Adrenal gland (tissue), 12 donors: ENCODE data around the gene DYSF. TPM values are rescaled to one million over a fixed set of nuclear protein-coding genes. Genes with fewer than 3 reads are reported as not detected.
A peak's percentile ranks its signal among the peaks of the same experiment; 100 is the strongest.

Experiments
- DNase-seq, 7 donors: peaks; one replicate each; pipeline ENCODE4 v3.0.0-alpha.2; 2019 to 2020
- H3K27ac ChIP-seq, 5 donors: fragments of 200-600 bp; sonication (generic) in 4 of 5; 1 replicate in 3 of 5; 2 replicates in 2 of 5; pipeline versions ENCODE4 v1.5.1 to v1.8.0; 2016 to 2020; ENCODE audit warnings: mild to moderate bottlenecking in 1 of 5
- H3K27me3 ChIP-seq: fragments of 200-600 bp; 2 replicates; pipeline ENCODE4 v1.8.0; 2021
- H3K36me3 ChIP-seq, 2 donors: fragments of 200-600 bp; replicated peaks in 1 of 2; 1 replicate in 1 of 2; 2 replicates in 1 of 2; pipeline versions ENCODE4 v1.5.1 to v1.8.0; 2018 to 2022
- H3K4me1 ChIP-seq, 2 donors: fragments of 200-600 bp; replicated peaks in 1 of 2; 1 replicate in 1 of 2; 2 replicates in 1 of 2; pipeline versions ENCODE4 v1.5.1 to v1.8.0; 2018 to 2021
- H3K4me3 ChIP-seq, 4 donors: fragments of 200-600 bp; sonication (generic) in 3 of 4; one replicate each; pipeline ENCODE4 v1.5.1; 2016 to 2018
- H3K9me3 ChIP-seq, 3 donors: fragments of 200-600 bp; sonication (generic) in 1 of 3; replicated peaks in 1 of 3; 1 replicate in 2 of 3; 2 replicates in 1 of 3; pipeline versions ENCODE4 v1.5.1 to v1.8.0; 2016 to 2021
- POLR2A ChIP-seq, 2 donors: fragments of 450-650 bp; IDR thresholded peaks; one replicate each; pipeline ENCODE4 v1.6.1; 2017; ENCODE audit warnings: antibody characterized with exemption in 2 of 2, mild to moderate bottlenecking in 2 of 2, moderate library complexity in 1 of 2
- WGBS, 4 donors: extraction: QIAGEN DNeasy Blood & Tissue Kit in 2 of 4; methylation state at CpG; one replicate each; pipeline versions ENCODE4 v1.1.5 to v1.1.7; 2013 to 2017; 5-methylcytosine and 5-hydroxymethylcytosine counted together
- intact Hi-C, 2 donors: fragments of 100-400 bp; cut with DNase I; formaldehyde crosslinking; loops; one replicate each; pipeline versions ENCODE4 v1.14.1 to v1.15.0; 2022 to 2023
- polyA plus RNA-seq, 3 donors: library from polyadenylated mRNA; stranded (reverse); fragments of 200-250 nt in 2 of 3; fragments of 350-450 nt in 1 of 3; fragmentation: Illumina TruSeq in 1 of 3; extraction: RNeasy Lipid Tissue Mini Kit (QIAGEN cat#74804) in 1 of 3; gene quantifications; one replicate each; pipeline ENCODE4 v1.2.3, GENCODE V29; 2013 to 2014
- total RNA-seq, 9 donors: library from RNA; depleted of rRNA in 4 of 9; stranded (reverse); fragments of >200 nt in 4 of 9; fragments of 120-200 nt in 1 of 9; fragmentation: NEBNext Ultra II Directional in 1 of 9; extraction: Animal tissue kit (Norgen Biotek cat#: 25700) in 1 of 9; gene quantifications; one replicate each; pipeline versions ENCODE4 v1.1.0 to v1.2.4, GENCODE V29; 2013 to 2023
- TF ChIP-seq, protein P1 (sequence below), 6 experiments: fragments of 450-650 bp in 4 of 6; fragments of 200-600 bp in 2 of 6; sonication (generic) in 1 of 6; IDR thresholded peaks; 1 replicate in 5 of 6; 2 replicates in 1 of 6; pipeline versions ENCODE4 v1.5.1 to v1.8.0; 2016 to 2021; ENCODE audit warnings: antibody characterized with exemption in 6 of 6, mild to moderate bottlenecking in 2 of 6, moderate library complexity in 1 of 6
- donor health status: healthy with polysubstance abuse.
- donor health status: Bipolar disorder and iron deficiency.
- donor health status: DM: yes; HTN: yes; CAD: no.
- donor health status: DM: no; HTN: no; CAD: no.
- donor health status: DM: no; HTN: no; CAD: no.
- donor health status: DM: yes; HTN: yes; CAD: no.

Gene DYSF
- total and polyA plus RNA-seq, 12 donors, result 3.2 to 22.4 (median 15.3) TPM

- H3K27ac ChIP-seq, result no peak overlapping the region
- H3K4me3 ChIP-seq, result no peak overlapping the region
- no peaks in the 10 kb centered on the region for H3K9me3 ChIP-seq
- 45 to 56% (median 55%) methylated on average over 8 of the region's 8 CpGs for WGBS, 4 donors
- no peaks in the 10 kb centered on the region for H3K4me1 ChIP-seq
- TF ChIP-seq, protein P1, sequence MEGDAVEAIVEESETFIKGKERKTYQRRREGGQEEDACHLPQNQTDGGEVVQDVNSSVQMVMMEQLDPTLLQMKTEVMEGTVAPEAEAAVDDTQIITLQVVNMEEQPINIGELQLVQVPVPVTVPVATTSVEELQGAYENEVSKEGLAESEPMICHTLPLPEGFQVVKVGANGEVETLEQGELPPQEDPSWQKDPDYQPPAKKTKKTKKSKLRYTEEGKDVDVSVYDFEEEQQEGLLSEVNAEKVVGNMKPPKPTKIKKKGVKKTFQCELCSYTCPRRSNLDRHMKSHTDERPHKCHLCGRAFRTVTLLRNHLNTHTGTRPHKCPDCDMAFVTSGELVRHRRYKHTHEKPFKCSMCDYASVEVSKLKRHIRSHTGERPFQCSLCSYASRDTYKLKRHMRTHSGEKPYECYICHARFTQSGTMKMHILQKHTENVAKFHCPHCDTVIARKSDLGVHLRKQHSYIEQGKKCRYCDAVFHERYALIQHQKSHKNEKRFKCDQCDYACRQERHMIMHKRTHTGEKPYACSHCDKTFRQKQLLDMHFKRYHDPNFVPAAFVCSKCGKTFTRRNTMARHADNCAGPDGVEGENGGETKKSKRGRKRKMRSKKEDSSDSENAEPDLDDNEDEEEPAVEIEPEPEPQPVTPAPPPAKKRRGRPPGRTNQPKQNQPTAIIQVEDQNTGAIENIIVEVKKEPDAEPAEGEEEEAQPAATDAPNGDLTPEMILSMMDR (IDR thresholded peaks at IDR 0.05), result no peak
- no peak for TF ChIP-seq POLR2A (IDR thresholded peaks at IDR 0.05)
- DNase-seq, result no peak
- H3K36me3 ChIP-seq, result no peaks in the 10 kb centered on the region
- intact Hi-C loops, result no loop called here
- no peaks in the 10 kb centered on the region for H3K27me3 ChIP-seq
These were observed 243.0 kb downstream of the DYSF start for GRCh38 chr2:71696381-71696780.

- Histone ChIP-seq H3K27ac (no peak overlapping the region), H3K36me3 (no peaks in the 10 kb centered on the region), H3K27me3 (no peaks in the 10 kb centered on the region), H3K4me3 (no peak overlapping the region), H3K9me3 (no peaks in the 10 kb centered on the region), H3K4me1 (no peaks in the 10 kb centered on the region)
- peak in 1 of 7 donors; percentile 2 for DNase-seq
- intact Hi-C loops, result no loop called here
- TF ChIP-seq, protein P1 (IDR thresholded peaks at IDR 0.05), result no peak
- no peak for TF ChIP-seq POLR2A (IDR thresholded peaks at IDR 0.05)
- 85 to 91% (median 89%) methylated on average over 14 of the region's 14 CpGs for WGBS, 4 donors
These were observed 244.0 kb downstream of the DYSF start for GRCh38 chr2:71697106-71698004.

GRCh38 chr2:71699428-71699827 is 246.1 kb downstream of the DYSF start:
- Histone ChIP-seq H3K27ac (no peak overlapping the region), H3K4me3 (no peak overlapping the region), H3K4me1 (no peaks in the 10 kb centered on the region), H3K9me3 (no peaks in the 10 kb centered on the region), H3K27me3 (no peaks in the 10 kb centered on the region), H3K36me3 (no peaks in the 10 kb centered on the region)
- WGBS, 4 donors, result 82 to 88% (median 84%) methylated on average over 4 to 6 of the region's 6 CpGs
- DNase-seq, result no peak
- intact Hi-C loops, result no loop called here
- TF ChIP-seq, protein P1 (IDR thresholded peaks at IDR 0.05), result no peak
- no peak for TF ChIP-seq POLR2A (IDR thresholded peaks at IDR 0.05)

GRCh38 chr2:71700041-71700657 is 246.8 kb downstream of the DYSF start:
- DNase-seq, result no peak
- Histone ChIP-seq H3K4me1 (no peaks in the 10 kb centered on the region), H3K36me3 (no peaks in the 10 kb centered on the region), H3K9me3 (no peaks in the 10 kb centered on the region), H3K4me3 (no peak overlapping the region), H3K27ac (peak overlapping the region in 1 of 5 donors; percentile 61), H3K27me3 (no peaks in the 10 kb centered on the region)
- TF ChIP-seq, protein P1 (IDR thresholded peaks at IDR 0.05), result no peak
- no peak for TF ChIP-seq POLR2A (IDR thresholded peaks at IDR 0.05)
- intact Hi-C loops, result no loop called here
- 84 to 92% (median 87%) methylated on average over 5 to 11 of the region's 11 CpGs for WGBS, 4 donors
